ENCODE data around the gene NFATC2. TPM values are rescaled to one million over a fixed set of nuclear protein-coding genes. Genes with fewer than 3 reads are reported as not detected.

NFATC2 gene
- total RNA-seq, 2 donors from 2014 or later: 11.9 to 24.5 TPM

GRCh38 chr20:51403466-51404220 is 138.9 kb downstream of the NFATC2 start:
- H3K4me3 ChIP-seq: no peak overlapping the region
- ATAC-seq (ENCODE audit: insufficient number of reproducible peaks, low FRiP score, low read depth): no peak
- no peaks in the 10 kb centered on the region for H3K9me3 ChIP-seq

GRCh38 chr20:51402201-51402600 is 140.3 kb downstream of the NFATC2 start:
- TF ChIP-seq CTCF (IDR thresholded peaks at IDR 0.05): no peak
- no peak for ATAC-seq (ENCODE audit: insufficient number of reproducible peaks, low FRiP score, low read depth)
- Histone ChIP-seq H3K4me1 (ENCODE audit: control insufficient read depth in 1 of 2, low read depth in 2 of 2) (no peaks in the 10 kb centered on the region), H3K27ac (no peak overlapping the region), H3K36me3 (no peaks in the 10 kb centered on the region), H3K9me3 (no peaks in the 10 kb centered on the region), H3K4me3 (no peak overlapping the region), H3K27me3 (replicated peaks; ENCODE audit: insufficient read depth) (no peaks in the 10 kb centered on the region)
- DNase-seq (ENCODE audit: low spot score): no peak

More at GRCh38 chr20:51403466-51404220, 138.9 kb downstream of the NFATC2 start:
- no peak for DNase-seq (ENCODE audit: low spot score)
- no peaks in the 10 kb centered on the region for H3K27me3 ChIP-seq (replicated peaks; ENCODE audit: insufficient read depth)
- H3K27ac ChIP-seq: no peak overlapping the region
- H3K4me1 ChIP-seq (ENCODE audit: control insufficient read depth in 1 of 2, low read depth in 2 of 2): no peaks in the 10 kb centered on the region
- no peaks in the 10 kb centered on the region for H3K36me3 ChIP-seq
- TF ChIP-seq CTCF (IDR thresholded peaks at IDR 0.05): no peak

GRCh38 chr20:51401496-51401895 is 141.0 kb downstream of the NFATC2 start:
- Histone ChIP-seq H3K4me3 (no peak overlapping the region), H3K36me3 (no peaks in the 10 kb centered on the region), H3K27me3 (replicated peaks; ENCODE audit: insufficient read depth) (no peaks in the 10 kb centered on the region), H3K9me3 (no peaks in the 10 kb centered on the region), H3K4me1 (ENCODE audit: control insufficient read depth in 1 of 2, low read depth in 2 of 2) (peaks cover 0 to 6% of the 10 kb centered on the region in 2 donors), H3K27ac (no peak overlapping the region)
- ATAC-seq (ENCODE audit: insufficient number of reproducible peaks, low FRiP score, low read depth) (no peak), DNase-seq (ENCODE audit: low spot score) (no peak)
- no peak for TF ChIP-seq CTCF (IDR thresholded peaks at IDR 0.05)

GRCh38 chr20:51400051-51400926 is 142.2 kb downstream of the NFATC2 start:
- H3K27ac ChIP-seq: no peak overlapping the region
- DNase-seq (ENCODE audit: low spot score) (no peak), ATAC-seq (ENCODE audit: insufficient number of reproducible peaks, low FRiP score, low read depth) (no peak)
- H3K36me3 ChIP-seq: no peaks in the 10 kb centered on the region
- H3K27me3 ChIP-seq (replicated peaks; ENCODE audit: insufficient read depth): no peaks in the 10 kb centered on the region
- no peak overlapping the region for H3K4me3 ChIP-seq
- no peak for TF ChIP-seq CTCF (IDR thresholded peaks at IDR 0.05)
- peaks cover 0 to 13% of the 10 kb centered on the region in 2 donors for H3K4me1 ChIP-seq (ENCODE audit: control insufficient read depth in 1 of 2, low read depth in 2 of 2)
- H3K9me3 ChIP-seq: no peaks in the 10 kb centered on the region
